Prostate gland (tissue), 2 donors: ENCODE measurements around the gene ARMCX4. TPM values are rescaled to one million over a fixed set of nuclear protein-coding genes. Genes with fewer than 3 reads are reported as not detected.

Experiments
- DNase-seq: peaks from one replicate; pipeline ENCODE4 v3.0.0-alpha.2; 2019; ENCODE audit warnings: low spot score
- H3K27ac ChIP-seq, 2 donors: fragments of 200-600 bp; sonication (generic); 2 replicates each; pipeline ENCODE4 v1.5.1; 2017 to 2019
- H3K27me3 ChIP-seq: fragments of 200-600 bp; sonication (generic); replicated peaks from 2 replicates; pipeline ENCODE4 v1.5.1; 2019; ENCODE audit not compliant: insufficient read depth
- H3K36me3 ChIP-seq, 2 donors: fragments of 200-600 bp; sonication (generic); 1 replicate in 1 of 2; 2 replicates in 1 of 2; pipeline versions ENCODE4 v1.5.1 to v1.8.1; 2017 to 2019
- H3K4me1 ChIP-seq: fragments of 200-600 bp; sonication (generic); replicated peaks from 2 replicates; pipeline ENCODE4 v1.5.1; 2019
- H3K4me3 ChIP-seq, 2 donors: fragments of 200-600 bp; sonication (generic); 2 replicates each; pipeline ENCODE4 v1.5.1; 2017 to 2019
- H3K9me3 ChIP-seq: fragments of 200-600 bp; sonication (generic); 2 replicates; pipeline ENCODE4 v1.5.1; 2017
- CTCF ChIP-seq, 4 experiments: fragments of 200-600 bp in 2 of 4; fragments of 450-650 bp in 2 of 4; sonication (generic) in 2 of 4; IDR thresholded peaks; 1 replicate in 3 of 4; 2 replicates in 1 of 4; pipeline ENCODE4 v1.5.1; 2016 to 2019; ENCODE audit warnings: antibody characterized with exemption in 4 of 4, mild to moderate bottlenecking in 2 of 4, moderate library complexity in 2 of 4
- POLR2A ChIP-seq: fragments of 450-650 bp; IDR thresholded peaks from one replicate; pipeline ENCODE4 v1.6.1; 2016; ENCODE audit warnings: antibody characterized with exemption, mild to moderate bottlenecking
- POLR2AphosphoS5 ChIP-seq: sonication (generic); formaldehyde crosslinking; IDR thresholded peaks from one replicate; pipeline ENCODE4 v1.6.1; 2017; ENCODE audit warnings: antibody characterized with exemption
- WGBS: methylation state at CpG from one replicate; pipeline ENCODE4 v1.1.5; 2018; 5-methylcytosine and 5-hydroxymethylcytosine counted together
- intact Hi-C: fragments of 100-400 bp; cut with DNase I; formaldehyde crosslinking; loops from one replicate; pipeline ENCODE4 v1.14.2; 2022
- total RNA-seq, 2 donors: library from RNA; depleted of rRNA; stranded (reverse); fragments of >200 nt; gene quantifications; one replicate each; pipeline ENCODE4 v1.1.0, GENCODE V29; 2016

The ARMCX4 gene
- 10 to 100 TPM; 13.8 to 16.6 TPM for total RNA-seq

DNA sequence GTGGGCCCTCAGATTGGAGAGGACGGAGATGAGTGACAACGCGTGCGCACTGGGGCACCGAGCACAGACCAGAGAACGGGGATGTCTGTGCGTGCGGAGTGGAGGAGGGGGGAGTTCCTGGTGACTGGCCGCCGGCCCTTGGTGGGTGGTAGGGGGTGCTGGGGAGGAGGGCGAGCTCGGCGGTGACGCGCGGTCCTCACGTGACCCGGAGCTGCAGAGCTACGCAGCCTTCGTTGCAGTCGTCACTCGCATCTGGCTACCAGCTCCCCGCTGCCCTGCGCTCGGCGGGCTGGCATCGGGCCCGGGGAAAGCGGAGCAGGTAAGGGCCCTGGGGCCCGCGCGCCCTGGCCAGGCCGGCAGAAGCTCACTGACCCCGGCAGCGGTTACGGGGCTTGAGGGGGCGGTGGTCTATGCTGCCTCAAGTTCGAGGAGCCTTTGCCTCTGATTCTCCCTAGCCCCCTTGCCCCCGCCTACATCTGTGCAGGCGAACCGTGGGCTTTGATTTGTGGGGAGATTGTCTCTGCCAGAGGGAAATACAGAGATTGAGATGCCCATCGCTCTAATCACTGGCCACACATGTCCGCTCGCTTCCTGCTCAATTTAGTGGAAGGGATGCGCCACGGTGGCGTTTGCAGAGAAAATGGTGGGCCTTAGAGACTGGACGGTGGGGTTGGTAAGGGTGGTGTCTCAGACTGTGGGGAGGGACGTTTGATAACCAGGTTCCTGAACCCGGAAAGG lies at the start of gene ARMCX4:
Gene ARMCX4, plus strand, starts transcription at position 245 of the 738 bp plus-strand sequence. CDS start 3,134 bp downstream, outside the sequence.
- intact Hi-C loops = no loop called here
- no peaks in the 10 kb centered on the region for H3K27me3 ChIP-seq
- H3K27ac ChIP-seq = peak within 1 kb of the TSS; percentile 57 to 65
- TF ChIP-seq POLR2AphosphoS5 (peak; percentile 19), POLR2A (peak; percentile 19), CTCF (IDR thresholded peaks at IDR 0.05) (no peak)
- peak; percentile 42 for DNase-seq
- no peaks in the 10 kb centered on the region for H3K9me3 ChIP-seq
- H3K4me1 ChIP-seq = no peaks in the 10 kb centered on the region
- no peaks in the 10 kb centered on the region for H3K36me3 ChIP-seq
- H3K4me3 ChIP-seq = peak within 1 kb of the TSS; percentile 31 to 48
- WGBS = 3% methylated on average over 26 of the region's 50 CpGs

GRCh38 chrX:101442085-101442484 lies 43.2 kb upstream of the ARMCX4 start:
- no peaks in the 10 kb centered on the region for H3K4me1 ChIP-seq
- H3K27ac ChIP-seq = no peak overlapping the region
- H3K36me3 ChIP-seq = no peaks in the 10 kb centered on the region
- 100% methylated on average over 2 of the region's 2 CpGs for WGBS
- no peaks in the 10 kb centered on the region for H3K9me3 ChIP-seq
- H3K4me3 ChIP-seq = no peak overlapping the region
- intact Hi-C loops = no loop called here
- TF ChIP-seq CTCF (IDR thresholded peaks at IDR 0.05) (no peak), POLR2AphosphoS5 (no peak), POLR2A (no peak)
- no peaks in the 10 kb centered on the region for H3K27me3 ChIP-seq
- DNase-seq = no peak

- no peaks in the 10 kb centered on the region for H3K36me3 ChIP-seq
- TF ChIP-seq POLR2AphosphoS5 (no peak), POLR2A (no peak), CTCF (IDR thresholded peaks at IDR 0.05) (no peak)
- H3K4me1 ChIP-seq = no peaks in the 10 kb centered on the region
- H3K4me3 ChIP-seq = no peak overlapping the region
- no peak overlapping the region for H3K27ac ChIP-seq
- H3K27me3 ChIP-seq = no peaks in the 10 kb centered on the region
- intact Hi-C loops = no loop called here
- no peak for DNase-seq
- WGBS = 100% methylated on average over 1 of the region's 1 CpG
- H3K9me3 ChIP-seq = no peaks in the 10 kb centered on the region
These were observed 36.0 kb upstream of the ARMCX4 start for GRCh38 chrX:101449279-101449678.

DNA sequence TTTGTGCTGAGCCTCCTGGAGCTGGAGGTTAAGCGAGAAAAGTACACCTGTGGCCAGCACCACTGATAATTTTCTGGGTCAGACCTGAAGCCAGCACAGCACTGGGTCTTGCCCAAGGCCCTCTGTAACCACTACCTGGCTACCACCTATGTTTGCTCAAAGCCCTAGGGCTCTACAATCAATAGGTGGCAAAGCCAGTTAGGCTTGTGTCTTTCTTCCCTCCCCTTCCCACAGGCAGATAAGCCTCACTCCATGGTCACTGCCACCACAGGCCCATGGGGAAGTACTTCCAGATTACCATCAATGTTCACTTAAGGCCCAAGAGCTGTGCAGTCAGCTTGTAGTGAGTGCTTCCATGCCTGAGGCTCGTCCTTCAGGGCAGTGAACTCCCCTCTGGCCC lies 35.2 kb upstream of the ARMCX4 start:
- 86% methylated on average over 2 of the region's 2 CpGs for WGBS
- H3K27me3 ChIP-seq = no peaks in the 10 kb centered on the region
- H3K4me1 ChIP-seq = no peaks in the 10 kb centered on the region
- no peak overlapping the region for H3K4me3 ChIP-seq
- TF ChIP-seq POLR2AphosphoS5 (no peak), CTCF (IDR thresholded peaks at IDR 0.05) (no peak)
- no peak for DNase-seq
- no peak overlapping the region for H3K27ac ChIP-seq
- H3K9me3 ChIP-seq = no peaks in the 10 kb centered on the region
- H3K36me3 ChIP-seq = no peaks in the 10 kb centered on the region
- intact Hi-C loops = no loop called here

GRCh38 chrX:101450961-101451360 lies 34.3 kb upstream of the ARMCX4 start:
- intact Hi-C loops = no loop called here
- no peaks in the 10 kb centered on the region for H3K36me3 ChIP-seq
- no peak overlapping the region for H3K4me3 ChIP-seq
- H3K27ac ChIP-seq = no peak overlapping the region
- no peak for DNase-seq
- no peaks in the 10 kb centered on the region for H3K4me1 ChIP-seq
- no peaks in the 10 kb centered on the region for H3K9me3 ChIP-seq
- no peaks in the 10 kb centered on the region for H3K27me3 ChIP-seq
- TF ChIP-seq POLR2A (no peak), POLR2AphosphoS5 (no peak), CTCF (IDR thresholded peaks at IDR 0.05) (no peak)
- 77% methylated on average over 2 of the region's 2 CpGs for WGBS
